Measurements from ENCODE around the gene LUC7L3.
"Not testable (repeated sequence)": the region's sequence is repeated elsewhere in the genome, so short reads cannot be mapped to it uniquely, and the experiment has no call there.

LUC7L3 gene

GRCh38 chr17:50703162-50703561 lies 16.2 kb upstream of the LUC7L3 start:
- peaks cover 40 to 80% (median 74%) of the 10 kb centered on the region in 11 experiments for H3K36me3 ChIP-seq
- peak overlapping the region in 6 of 11 experiments; percentile 1 to 93 (median 40); a peak in 6 of 22 replicates for H3K4me2 ChIP-seq
- H3K9ac ChIP-seq, result peak overlapping the region in 5 of 11 experiments; percentile 3 to 60 (median 14); a peak in 4 of 22 replicates
- H3K4me3 ChIP-seq, result no peak overlapping the region
- no peaks in the 10 kb centered on the region for H3K27me3 ChIP-seq
- H4K20me1 ChIP-seq, result peaks cover 39 to 79% (median 62%) of the 10 kb centered on the region in 11 experiments; a peak in 21 of 22 replicates
- H3K4me1 ChIP-seq, result peaks cover 13 to 51% (median 30%) of the 10 kb centered on the region in 10 experiments
- no peak overlapping the region for H3K27ac ChIP-seq
- no peak for TF ChIP-seq Cebpa-rat (IDR thresholded peaks at IDR 0.05)
- H3K9me3 ChIP-seq (replicated peaks in 1 of 11), result no peaks in the 10 kb centered on the region

- Histone ChIP-seq H3K36me3 (peaks cover 12 to 37% (median 33%) of the 10 kb centered on the region in 11 experiments; a peak in 21 of 22 replicates), H4K20me1 (peaks cover 12 to 36% (median 33%) of the 10 kb centered on the region in 11 experiments; a peak in 20 of 22 replicates), H3K4me3 (peak within 1 kb of the TSS; percentile 65 to 86 (median 76)), H3K27me3 (no peaks in the 10 kb centered on the region), H3K9me3 (replicated peaks in 1 of 11) (no peaks in the 10 kb centered on the region), H3K27ac (peak within 1 kb of the TSS; percentile 95 to 99 (median 97)), H3K4me1 (peaks cover 46 to 77% (median 64%) of the 10 kb centered on the region in 10 experiments), H3K9ac (peak within 1 kb of the TSS; percentile 94 to 98 (median 97)), H3K4me2 (peak within 1 kb of the TSS; percentile 77 to 98 (median 93))
- peak in 7 of 11 experiments; percentile 16 to 77 (median 36); a peak in 5 of 22 replicates for TF ChIP-seq Cebpa-rat (IDR thresholded peaks at IDR 0.05)
These were observed 11.9 kb upstream of the LUC7L3 start, which contains the start of gene ANKRD40 for GRCh38 chr17:50707289-50708049. ANKRD40 (minus strand) TSS chr17:50707914; CDS start chr17:50707654, 260 bp downstream.

- Histone ChIP-seq H3K36me3 (peaks cover 12 to 29% (median 25%) of the 10 kb centered on the region in 11 experiments; a peak in 21 of 22 replicates), H3K27ac (peak overlapping the region; percentile 95 to 99 (median 97)), H3K9ac (peak overlapping the region; percentile 94 to 98 (median 97)), H3K9me3 (replicated peaks in 1 of 11) (no peaks in the 10 kb centered on the region), H4K20me1 (peaks cover 3 to 28% (median 24%) of the 10 kb centered on the region in 11 experiments; a peak in 18 of 22 replicates), H3K4me2 (peak overlapping the region; percentile 77 to 98 (median 92)), H3K4me1 (peaks cover 46 to 73% (median 62%) of the 10 kb centered on the region in 10 experiments), H3K27me3 (no peaks in the 10 kb centered on the region), H3K4me3 (peak overlapping the region; percentile 65 to 86 (median 76))
- TF ChIP-seq Cebpa-rat (IDR thresholded peaks at IDR 0.05), result 0 out of 22 replicates have a peak, but pooled peaks of 1 of the 11 experiments have one; percentile 4
These were observed 11.1 kb upstream of the LUC7L3 start for GRCh38 chr17:50708050-50709000.

- H3K36me3 ChIP-seq, result peaks cover 5 to 21% (median 18%) of the 10 kb centered on the region in 11 experiments; a peak in 19 of 22 replicates
- H3K4me1 ChIP-seq, result peaks cover 46 to 66% (median 55%) of the 10 kb centered on the region in 10 experiments
- H4K20me1 ChIP-seq, result peaks cover 0 to 20% (median 17%) of the 10 kb centered on the region in 11 experiments; a peak in 14 of 22 replicates
- peak overlapping the region; percentile 95 to 99 (median 97) for H3K27ac ChIP-seq
- peak overlapping the region; percentile 65 to 86 (median 76) for H3K4me3 ChIP-seq
- H3K9me3 ChIP-seq (replicated peaks in 1 of 11); H3K27me3 ChIP-seq: not testable (repeated sequence)
- peak overlapping the region; percentile 94 to 98 (median 97) for H3K9ac ChIP-seq
- peak overlapping the region; percentile 77 to 98 (median 92) for H3K4me2 ChIP-seq
These were observed 10.3 kb upstream of the LUC7L3 start for GRCh38 chr17:50709053-50709452.

GRCh38 chr17:50710025-50710424 lies 9.4 kb upstream of the LUC7L3 start:
- Histone ChIP-seq H3K4me3 (no peak overlapping the region), H3K4me1 (peaks cover 46 to 56% (median 50%) of the 10 kb centered on the region in 10 experiments), H3K27me3 (no peaks in the 10 kb centered on the region), H3K27ac (peak overlapping the region; percentile 95 to 99 (median 97); a peak in 19 of 22 replicates), H3K9ac (peak overlapping the region in 4 of 11 experiments; percentile 96 to 98 (median 96); a peak in 4 of 22 replicates), H4K20me1 (peaks cover 0 to 11% (median 7%) of the 10 kb centered on the region in 11 experiments; a peak in 10 of 22 replicates), H3K4me2 (peak overlapping the region; percentile 77 to 98 (median 92)), H3K9me3 (replicated peaks in 1 of 11) (no peaks in the 10 kb centered on the region), H3K36me3 (peaks cover 0 to 12% (median 9%) of the 10 kb centered on the region in 11 experiments; a peak in 12 of 22 replicates)
- TF ChIP-seq Cebpa-rat (IDR thresholded peaks at IDR 0.05), result no peak

GRCh38 chr17:50710650-50711049 lies 8.8 kb upstream of the LUC7L3 start:
- H3K9ac ChIP-seq, result no peak overlapping the region; a peak in 1 of 22 replicates
- peaks cover 0 to 6% (median 1%) of the 10 kb centered on the region in 11 experiments; a peak in 8 of 22 replicates for H4K20me1 ChIP-seq
- H3K36me3 ChIP-seq, result peaks cover 0 to 6% (median 3%) of the 10 kb centered on the region in 11 experiments; a peak in 11 of 22 replicates
- peaks cover 44 to 50% (median 46%) of the 10 kb centered on the region in 10 experiments for H3K4me1 ChIP-seq
- no peaks in the 10 kb centered on the region for H3K27me3 ChIP-seq
- TF ChIP-seq Cebpa-rat (IDR thresholded peaks at IDR 0.05), result no peak
- H3K9me3 ChIP-seq (replicated peaks in 1 of 11), result no peaks in the 10 kb centered on the region
- no peak overlapping the region for H3K4me3 ChIP-seq
- peak overlapping the region in 2 of 11 experiments; percentile 98; a peak in 2 of 22 replicates for H3K27ac ChIP-seq
- peak overlapping the region; percentile 77 to 98 (median 92); a peak in 20 of 22 replicates for H3K4me2 ChIP-seq

GRCh38 chr17:50712641-50713040 lies 6.8 kb upstream of the LUC7L3 start:
- Histone ChIP-seq H3K27me3 (no peaks in the 10 kb centered on the region), H3K9ac (no peak overlapping the region), H3K27ac (no peak overlapping the region), H4K20me1 (no peaks in the 10 kb centered on the region), H3K4me1 (peaks cover 33 to 42% (median 34%) of the 10 kb centered on the region in 10 experiments), H3K4me2 (peak overlapping the region in 1 of 11 experiments; percentile 13; a peak in 1 of 22 replicates), H3K9me3 (replicated peaks in 1 of 11) (no peaks in the 10 kb centered on the region), H3K4me3 (no peak overlapping the region), H3K36me3 (no peaks in the 10 kb centered on the region)
- TF ChIP-seq Cebpa-rat (IDR thresholded peaks at IDR 0.05), result no peak

- TF ChIP-seq Cebpa-rat (IDR thresholded peaks at IDR 0.05), result no peak
These were observed 3.9 kb upstream of the LUC7L3 start for GRCh38 chr17:50715471-50715870.

More at GRCh38 chr17:50715471-50715870, 3.9 kb upstream of the LUC7L3 start:
- Histone ChIP-seq H3K36me3 (no peaks in the 10 kb centered on the region), H3K9ac (no peak overlapping the region), H3K4me1 (peaks cover 15 to 26% (median 17%) of the 10 kb centered on the region in 10 experiments), H4K20me1 (peaks cover 3 to 9% (median 8%) of the 10 kb centered on the region in 11 experiments; a peak in 18 of 22 replicates), H3K4me3 (no peak overlapping the region), H3K27ac (no peak overlapping the region), H3K4me2 (no peak overlapping the region), H3K27me3 (no peaks in the 10 kb centered on the region), H3K9me3 (replicated peaks in 1 of 11) (no peaks in the 10 kb centered on the region)

Data from BLaER1 treated with 17β-estradiol and CSF1 and Interleukin-3, amounts not matched to agents 10 nM and 100 nM (cell line).